ENCODE data around the gene IRF2BP2.

GRCh38 chr1:234578735-234579134 lies 31.2 kb downstream of the IRF2BP2 start:
- TF ChIP-seq SUZ12 (IDR thresholded peaks at IDR 0.05; ENCODE audit: extremely low read depth, insufficient read depth, insufficient read length) (no peak), ZNF274 (IDR thresholded peaks at IDR 0.05; ENCODE audit: low read depth, low read length) (no peak)

Data from NT2/D1 (cell line).